HCT116 (cell line): ENCODE results near the gene ITPRIPL1. TPM values are rescaled to one million over a fixed set of nuclear protein-coding genes. Genes with fewer than 3 reads are reported as not detected.
A peak's percentile ranks its signal among the peaks of the same experiment; 100 is the strongest.

Source experiments
- ATAC-seq: fragments of 200-7000 bp; cut with Tn5 transposase; 2 replicates; pipeline ENCODE4 v1.9.1; 2020; ENCODE audit warnings: mild to moderate bottlenecking, moderate library complexity
- Bru-seq: library from RNA; stranded (reverse); fragments of 400-500 nt; gene quantifications from one replicate; lab custom pipeline; 2021; lab: Mats Ljungman, UMichigan
- BruChase-seq, 2 experiments: library from RNA; stranded (reverse); fragments of 400-500 nt; gene quantifications; one replicate each; lab custom pipeline; 2021; lab: Mats Ljungman, UMichigan
- BruUV-seq: library from RNA; stranded (reverse); fragments of 400-500 nt; replicated peaks from 2 replicates; lab custom pipeline; 2021; lab: Mats Ljungman, UMichigan
- CTCF ChIA-PET: fragments of 300-600 bp; sonication (Branson Sonifier 250); formaldehyde crosslinking; loops from one replicate; lab custom pipeline; 2021; ENCODE audit warnings: antibody characterized with exemption; lab: Charles Lee
- POLR2A ChIA-PET: fragments of 300-600, 350-600 bp; sonication (Branson Sonifier 250); formaldehyde crosslinking; loops from one replicate; lab custom pipeline; 2021; ENCODE audit warnings: antibody characterized with exemption; lab: Charles Lee
- RAD21 ChIA-PET, 2 experiments: fragments of 300-600 bp; sonication (Branson Sonifier 250); formaldehyde crosslinking; loops; one replicate each; lab custom pipeline; 2023; ENCODE audit warnings: low total read pairs in 2 of 2; ENCODE audit not compliant: uncharacterized antibody in 2 of 2, unreplicated experiment in 2 of 2, low non-redundant PET in 1 of 2; lab: Charles Lee
- DNase-seq: peaks from one replicate; pipeline ENCODE4 v3.0.0-alpha.2; 2010; ENCODE audit warnings: low read depth, low spot score
- H2AFZ ChIP-seq: fragments of 200-600 bp; shearing (Covaris generic), sonication (generic); 2 replicates; pipeline ENCODE4 v1.6.1; 2017; ENCODE audit warnings: low read depth, mixed run types, mixed read lengths, antibody characterized with exemption, low read length; ENCODE audit not compliant: poor library complexity, severe bottlenecking
- H3K27ac ChIP-seq: 2 replicates; pipeline ENCODE4 v1.5.1; 2012; ENCODE audit warnings: low read depth, low read length
- H3K27me3 ChIP-seq: fragments of 200-600 bp; sonication (generic); 2 replicates; pipeline ENCODE4 v1.6.1; 2016; ENCODE audit warnings: mixed run types, low read length, mixed read lengths; ENCODE audit not compliant: insufficient read depth
- H3K36me3 ChIP-seq, 2 experiments: fragments of 200-500 bp in 1 of 2; fragments of 200-600 bp in 1 of 2; sonication (Bioruptor generic) in 1 of 2; sonication (generic) in 1 of 2; 2 replicates each; pipeline versions ENCODE4 v1.5.1 to v1.6.1; 2014 to 2016; ENCODE audit warnings: low read length in 2 of 2, inconsistent platforms in 1 of 2, mixed read lengths in 1 of 2, mixed run types in 1 of 2; ENCODE audit not compliant: insufficient read depth in 2 of 2, control insufficient read depth in 1 of 2
- H3K4me1 ChIP-seq, 2 experiments: fragments of 200-600 bp in 1 of 2; sonication (generic) in 1 of 2; 2 replicates each; pipeline versions ENCODE4 v1.5.1 to v1.6.1; 2012 to 2017; ENCODE audit warnings: low read length in 2 of 2, inconsistent platforms in 1 of 2, mild to moderate bottlenecking in 1 of 2, mixed read lengths in 1 of 2, mixed run types in 1 of 2, moderate library complexity in 1 of 2; ENCODE audit not compliant: insufficient read depth in 2 of 2, control insufficient read depth in 1 of 2
- H3K4me2 ChIP-seq: fragments of 200-600 bp; sonication (generic); 2 replicates; pipeline ENCODE4 v1.6.1; 2017; ENCODE audit warnings: mixed run types, low read length, mixed read lengths
- H3K4me3 ChIP-seq, 2 experiments: fragments of 200-600 bp in 1 of 2; sonication (generic) in 1 of 2; replicated peaks in 1 of 2; 2 replicates each; pipeline ENCODE4 v1.5.1; 2011 to 2016; ENCODE audit warnings: low read length in 2 of 2, control low read depth in 1 of 2, low read depth in 1 of 2, mild to moderate bottlenecking in 1 of 2, mixed read lengths in 1 of 2, mixed run types in 1 of 2
- H3K79me2 ChIP-seq: fragments of 200-600 bp; sonication (generic); 2 replicates; pipeline ENCODE4 v1.6.1; 2017; ENCODE audit warnings: mild to moderate bottlenecking, mixed run types, low read length, moderate library complexity, mixed read lengths; ENCODE audit not compliant: insufficient read depth
- H3K9ac ChIP-seq: fragments of 200-600 bp; sonication (generic); 2 replicates; pipeline ENCODE4 v1.6.1; 2016; ENCODE audit warnings: low read length, mixed read lengths
- H3K9me2 ChIP-seq: fragments of 200-600 bp; sonication (generic), shearing (Covaris generic); 2 replicates; pipeline ENCODE4 v1.6.1; 2017; ENCODE audit warnings: mixed run types, mild to moderate bottlenecking, moderate library complexity; ENCODE audit not compliant: insufficient read depth
- H3K9me3 ChIP-seq, 2 experiments: fragments of 200-500 bp in 1 of 2; fragments of 200-600 bp in 1 of 2; sonication (Bioruptor generic) in 1 of 2; sonication (generic) in 1 of 2; 2 replicates each; pipeline ENCODE4 v1.6.1; 2014 to 2017; ENCODE audit warnings: low read length in 2 of 2, mixed read lengths in 2 of 2, inconsistent platforms in 1 of 2, low read depth in 1 of 2, mild to moderate bottlenecking in 1 of 2, mixed run types in 1 of 2, moderate library complexity in 1 of 2; ENCODE audit not compliant: control insufficient read depth in 1 of 2, insufficient read depth in 1 of 2
- H4K20me1 ChIP-seq: fragments of 200-600 bp; sonication (generic), shearing (Covaris generic); 2 replicates; pipeline ENCODE4 v1.6.1; 2017; ENCODE audit warnings: mixed run types, mild to moderate bottlenecking, moderate library complexity; ENCODE audit not compliant: insufficient read depth
- ELF1 ChIP-seq: IDR thresholded peaks from 2 replicates; pipeline ENCODE4 v1.6.1; 2012; ENCODE audit warnings: low read depth, borderline replicate concordance
- EZH2phosphoT487 ChIP-seq: fragments of 200-600 bp; IDR thresholded peaks from 2 replicates; pipeline ENCODE4 v1.6.1; 2018; ENCODE audit warnings: antibody characterized with exemption, borderline replicate concordance
- JUND ChIP-seq: IDR thresholded peaks from 2 replicates; pipeline ENCODE4 v1.6.1; 2012
- POLR2AphosphoS5 ChIP-seq: IDR thresholded peaks from 2 replicates; pipeline ENCODE4 v1.6.1; 2011; ENCODE audit warnings: mild to moderate bottlenecking, low read depth, low read length, moderate library complexity
- SIN3A ChIP-seq: IDR thresholded peaks from 2 replicates; pipeline ENCODE4 v1.6.1; 2012; ENCODE audit warnings: low read depth
- SRF ChIP-seq: IDR thresholded peaks from 2 replicates; pipeline ENCODE4 v1.6.1; 2012; ENCODE audit warnings: low read depth
- ZFX ChIP-seq: fragments of 450-650 bp; IDR thresholded peaks from 2 replicates; pipeline ENCODE4 v1.6.1; 2017
- ZNF274 ChIP-seq: fragments of 200-500 bp; sonication (Bioruptor generic); IDR thresholded peaks from 2 replicates; pipeline ENCODE4 v1.6.1; 2014; ENCODE audit warnings: mild to moderate bottlenecking, low read depth, low read length, inconsistent platforms
- intact Hi-C: fragments of 100-400 bp; cut with micrococcal nuclease; formaldehyde crosslinking; loops from 2 replicates; pipeline ENCODE4 v1.10.0; 2022
- long read RNA-seq: library from polyadenylated mRNA; unstranded; transcript quantifications from one replicate; pipeline ENCODE4 v2.0.0, GENCODE V29; 2021; ENCODE audit not compliant: unreplicated experiment
- polyA plus RNA-seq: library from polyadenylated mRNA; unstranded; fragments of >200 nt; gene quantifications from 2 replicates; pipeline ENCODE4 v1.2.1, GENCODE V29; 2012; ENCODE audit warnings: missing spikeins
- total RNA-seq: library from RNA; stranded (reverse); gene quantifications from one replicate; pipeline ENCODE4 v1.2.1, GENCODE V29; 2021; ENCODE audit not compliant: unreplicated experiment
- TF ChIP-seq, protein P1 (sequence below), 3 experiments: fragments of 200-600 bp in 1 of 3; sonication (generic) in 1 of 3; IDR thresholded peaks in 2 of 3; conservative IDR thresholded peaks in 1 of 3; 2 replicates each; pipeline ENCODE4 v1.5.1; 2012 to 2017; ENCODE audit warnings: low read depth in 2 of 3, low read length in 2 of 3, antibody characterized with exemption in 1 of 3, borderline replicate concordance in 1 of 3, control low read depth in 1 of 3, mild to moderate bottlenecking in 1 of 3, mixed read lengths in 1 of 3, mixed run types in 1 of 3, moderate library complexity in 1 of 3; ENCODE audit not compliant: insufficient read depth in 1 of 3
- TF ChIP-seq, protein P2 (sequence below): IDR thresholded peaks from 2 replicates; pipeline ENCODE4 v1.6.1; 2012
- TF ChIP-seq, protein P3 (sequence below): IDR thresholded peaks from 2 replicates; pipeline ENCODE4 v1.6.1; 2011; ENCODE audit warnings: mild to moderate bottlenecking, low read length, moderate library complexity; ENCODE audit not compliant: insufficient replicate concordance; ENCODE audit errors: extremely low read depth
- TF ChIP-seq, protein P4 (sequence below): IDR thresholded peaks from 2 replicates; pipeline ENCODE4 v1.6.1; 2012; ENCODE audit warnings: low read depth

Gene ITPRIPL1, protein sequence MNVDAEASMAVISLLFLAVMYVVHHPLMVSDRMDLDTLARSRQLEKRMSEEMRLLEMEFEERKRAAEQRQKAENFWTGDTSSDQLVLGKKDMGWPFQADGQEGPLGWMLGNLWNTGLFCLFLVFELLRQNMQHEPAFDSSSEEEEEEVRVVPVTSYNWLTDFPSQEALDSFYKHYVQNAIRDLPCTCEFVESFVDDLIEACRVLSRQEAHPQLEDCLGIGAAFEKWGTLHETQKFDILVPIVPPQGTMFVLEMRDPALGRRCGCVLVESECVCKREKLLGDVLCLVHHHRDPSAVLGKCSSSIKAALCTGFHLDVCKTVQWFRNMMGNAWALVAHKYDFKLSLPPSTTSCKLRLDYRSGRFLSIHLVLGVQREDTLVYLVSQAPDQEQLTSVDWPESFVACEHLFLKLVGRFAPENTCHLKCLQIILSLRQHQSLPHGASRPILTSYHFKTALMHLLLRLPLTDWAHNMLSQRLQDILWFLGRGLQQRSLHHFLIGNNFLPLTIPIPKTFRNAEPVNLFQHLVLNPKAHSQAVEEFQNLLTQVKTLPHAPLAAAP
- total RNA-seq: 12.4 TPM
- polyA plus RNA-seq: 6.4 and 7.3 TPM in 2 replicates
- percentile 55 among the genes with signal in this experiment for Bru-seq, nascent RNA
- percentile 55 among the genes with signal in this experiment for BruChase-seq, experiment 1, labeled RNA remaining after a 6-hour chase
- BruChase-seq, experiment 2, labeled RNA remaining after a 2-hour chase: percentile 83 among the genes with signal in this experiment
- long read RNA-seq, full-length matches to known transcripts: 20 of 22 reads
- long read RNA-seq, partial matches to known transcripts: 1 of 22 reads
- long read RNA-seq, other reads (novel, unspliced or antisense): 1 of 22 reads

DNA sequence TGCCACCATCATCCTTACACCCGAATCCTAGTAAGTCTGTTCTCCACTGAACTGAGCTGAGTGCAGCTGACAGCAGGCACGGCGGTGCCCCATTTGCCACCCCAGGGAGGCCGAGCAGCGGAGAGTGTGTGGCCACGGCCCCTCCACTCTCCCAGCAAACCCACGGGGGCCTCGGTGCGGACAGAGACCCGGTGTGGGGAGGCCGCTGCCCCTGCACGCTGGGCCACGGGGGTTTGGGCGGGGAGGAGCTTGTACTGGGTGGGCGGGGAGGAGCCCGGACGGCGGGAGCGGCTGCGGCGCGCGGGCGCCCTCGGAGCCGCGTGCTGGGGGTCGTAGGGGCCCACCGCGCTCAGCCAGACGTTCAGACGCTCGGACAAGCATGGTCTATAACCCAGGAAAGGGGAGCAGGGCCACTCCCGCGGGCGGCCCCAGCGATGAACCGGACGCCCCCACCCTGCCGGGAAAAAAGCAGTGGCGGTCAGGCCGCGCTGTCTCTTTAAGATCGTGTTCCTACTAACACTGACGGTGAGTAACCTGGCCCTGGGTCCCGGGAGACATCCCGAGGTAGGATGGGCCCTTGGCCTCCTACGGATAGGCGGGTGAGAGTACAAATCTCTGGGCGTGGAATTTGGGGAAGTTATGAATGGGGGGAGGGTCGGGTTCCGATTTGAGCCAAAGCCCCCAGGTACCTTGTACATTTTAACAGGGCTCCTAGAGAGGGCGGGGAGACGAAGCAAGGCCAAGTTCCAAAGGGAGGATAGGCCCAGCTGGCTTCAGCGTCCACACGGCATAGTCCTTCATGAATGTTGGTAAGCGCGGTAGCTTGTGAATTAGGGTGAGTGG lies at the start of gene ITPRIPL1:
TSS of gene ITPRIPL1 (plus strand) at position 277 of the 843 bp plus-strand sequence. CDS start at position 800, 523 bp downstream.
- ChIA-PET RAD21 (interaction anchor here in 1 of 2 experiments (1.0 kb wide), 1 partner anchor 10 kb away, joined by 4 read pairs; the partner anchor contains the start of gene NCAPH), CTCF (interaction anchor here (2.3 kb wide), 1 partner anchor 225 kb away, joined by 7 read pairs; no protein-coding TSS in a partner anchor), POLR2A (interaction anchor here (0.6 to 1.5 kb wide), 4 partner anchors 9 to 168 kb away, joined by 3 to 8 read pairs (median 4); partner anchors contain the start of gene NCAPH)
- Histone ChIP-seq H3K27ac (peak within 1 kb of the TSS; percentile 66), H3K4me2 (peak within 1 kb of the TSS; percentile 93), H3K4me3 (peak within 1 kb of the TSS; percentile 72), H3K36me3 (peaks cover 3 to 23% of the 10 kb centered on the region in 2 experiments; a peak in 2 of 4 replicates), H3K9ac (peak within 1 kb of the TSS; percentile 76), H3K27me3 (no peaks in the 10 kb centered on the region), H3K4me1 (peaks cover 17 to 54% of the 10 kb centered on the region in 2 experiments), H4K20me1 (no peaks in the 10 kb centered on the region), H3K79me2 (peaks cover 23% of the 10 kb centered on the region; the same call in 1 of the 2 replicates), H3K9me3 (no peaks in the 10 kb centered on the region), H2AFZ (peak within 1 kb of the TSS; percentile 71), H3K9me2 (no peaks in the 10 kb centered on the region)
- intact Hi-C loops: no loop called here
- BruUV-seq: no TSS peak
- peak; percentile 69 for ATAC-seq
- no peak for DNase-seq
- TF ChIP-seq, protein P1, sequence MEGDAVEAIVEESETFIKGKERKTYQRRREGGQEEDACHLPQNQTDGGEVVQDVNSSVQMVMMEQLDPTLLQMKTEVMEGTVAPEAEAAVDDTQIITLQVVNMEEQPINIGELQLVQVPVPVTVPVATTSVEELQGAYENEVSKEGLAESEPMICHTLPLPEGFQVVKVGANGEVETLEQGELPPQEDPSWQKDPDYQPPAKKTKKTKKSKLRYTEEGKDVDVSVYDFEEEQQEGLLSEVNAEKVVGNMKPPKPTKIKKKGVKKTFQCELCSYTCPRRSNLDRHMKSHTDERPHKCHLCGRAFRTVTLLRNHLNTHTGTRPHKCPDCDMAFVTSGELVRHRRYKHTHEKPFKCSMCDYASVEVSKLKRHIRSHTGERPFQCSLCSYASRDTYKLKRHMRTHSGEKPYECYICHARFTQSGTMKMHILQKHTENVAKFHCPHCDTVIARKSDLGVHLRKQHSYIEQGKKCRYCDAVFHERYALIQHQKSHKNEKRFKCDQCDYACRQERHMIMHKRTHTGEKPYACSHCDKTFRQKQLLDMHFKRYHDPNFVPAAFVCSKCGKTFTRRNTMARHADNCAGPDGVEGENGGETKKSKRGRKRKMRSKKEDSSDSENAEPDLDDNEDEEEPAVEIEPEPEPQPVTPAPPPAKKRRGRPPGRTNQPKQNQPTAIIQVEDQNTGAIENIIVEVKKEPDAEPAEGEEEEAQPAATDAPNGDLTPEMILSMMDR (IDR thresholded peaks at IDR 0.05 in 2 of 3, conservative IDR thresholded peaks at IDR 0.05 in 1 of 3; ENCODE audit: borderline replicate concordance in 1 of 3, insufficient read depth in 1 of 3, low read depth in 2 of 3, low read length in 2 of 3): no peak
- TF ChIP-seq JUND: no peak
- no peak for TF ChIP-seq SRF
- no peak for TF ChIP-seq ZNF274
- TF ChIP-seq ZFX: peak; percentile 70
- TF ChIP-seq, protein P2, sequence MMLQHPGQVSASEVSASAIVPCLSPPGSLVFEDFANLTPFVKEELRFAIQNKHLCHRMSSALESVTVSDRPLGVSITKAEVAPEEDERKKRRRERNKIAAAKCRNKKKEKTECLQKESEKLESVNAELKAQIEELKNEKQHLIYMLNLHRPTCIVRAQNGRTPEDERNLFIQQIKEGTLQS: no peak
- no peak for TF ChIP-seq EZH2phosphoT487
- peak; percentile 35; the same call in 1 of the 2 replicates for TF ChIP-seq POLR2AphosphoS5
- no peak for TF ChIP-seq ELF1
- peak; percentile 45; the same call in 1 of the 2 replicates for TF ChIP-seq SIN3A
- TF ChIP-seq, protein P3, sequence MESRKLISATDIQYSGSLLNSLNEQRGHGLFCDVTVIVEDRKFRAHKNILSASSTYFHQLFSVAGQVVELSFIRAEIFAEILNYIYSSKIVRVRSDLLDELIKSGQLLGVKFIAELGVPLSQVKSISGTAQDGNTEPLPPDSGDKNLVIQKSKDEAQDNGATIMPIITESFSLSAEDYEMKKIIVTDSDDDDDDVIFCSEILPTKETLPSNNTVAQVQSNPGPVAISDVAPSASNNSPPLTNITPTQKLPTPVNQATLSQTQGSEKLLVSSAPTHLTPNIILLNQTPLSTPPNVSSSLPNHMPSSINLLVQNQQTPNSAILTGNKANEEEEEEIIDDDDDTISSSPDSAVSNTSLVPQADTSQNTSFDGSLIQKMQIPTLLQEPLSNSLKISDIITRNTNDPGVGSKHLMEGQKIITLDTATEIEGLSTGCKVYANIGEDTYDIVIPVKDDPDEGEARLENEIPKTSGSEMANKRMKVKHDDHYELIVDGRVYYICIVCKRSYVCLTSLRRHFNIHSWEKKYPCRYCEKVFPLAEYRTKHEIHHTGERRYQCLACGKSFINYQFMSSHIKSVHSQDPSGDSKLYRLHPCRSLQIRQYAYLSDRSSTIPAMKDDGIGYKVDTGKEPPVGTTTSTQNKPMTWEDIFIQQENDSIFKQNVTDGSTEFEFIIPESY: no peak
- TF ChIP-seq, protein P4, sequence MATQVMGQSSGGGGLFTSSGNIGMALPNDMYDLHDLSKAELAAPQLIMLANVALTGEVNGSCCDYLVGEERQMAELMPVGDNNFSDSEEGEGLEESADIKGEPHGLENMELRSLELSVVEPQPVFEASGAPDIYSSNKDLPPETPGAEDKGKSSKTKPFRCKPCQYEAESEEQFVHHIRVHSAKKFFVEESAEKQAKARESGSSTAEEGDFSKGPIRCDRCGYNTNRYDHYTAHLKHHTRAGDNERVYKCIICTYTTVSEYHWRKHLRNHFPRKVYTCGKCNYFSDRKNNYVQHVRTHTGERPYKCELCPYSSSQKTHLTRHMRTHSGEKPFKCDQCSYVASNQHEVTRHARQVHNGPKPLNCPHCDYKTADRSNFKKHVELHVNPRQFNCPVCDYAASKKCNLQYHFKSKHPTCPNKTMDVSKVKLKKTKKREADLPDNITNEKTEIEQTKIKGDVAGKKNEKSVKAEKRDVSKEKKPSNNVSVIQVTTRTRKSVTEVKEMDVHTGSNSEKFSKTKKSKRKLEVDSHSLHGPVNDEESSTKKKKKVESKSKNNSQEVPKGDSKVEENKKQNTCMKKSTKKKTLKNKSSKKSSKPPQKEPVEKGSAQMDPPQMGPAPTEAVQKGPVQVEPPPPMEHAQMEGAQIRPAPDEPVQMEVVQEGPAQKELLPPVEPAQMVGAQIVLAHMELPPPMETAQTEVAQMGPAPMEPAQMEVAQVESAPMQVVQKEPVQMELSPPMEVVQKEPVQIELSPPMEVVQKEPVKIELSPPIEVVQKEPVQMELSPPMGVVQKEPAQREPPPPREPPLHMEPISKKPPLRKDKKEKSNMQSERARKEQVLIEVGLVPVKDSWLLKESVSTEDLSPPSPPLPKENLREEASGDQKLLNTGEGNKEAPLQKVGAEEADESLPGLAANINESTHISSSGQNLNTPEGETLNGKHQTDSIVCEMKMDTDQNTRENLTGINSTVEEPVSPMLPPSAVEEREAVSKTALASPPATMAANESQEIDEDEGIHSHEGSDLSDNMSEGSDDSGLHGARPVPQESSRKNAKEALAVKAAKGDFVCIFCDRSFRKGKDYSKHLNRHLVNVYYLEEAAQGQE: no peak
